GM18520 (cell line): Measurements from ENCODE around the gene MIB1.

ENCODE experiments used
- ATAC-seq: cut with Tn5 transposase; IDR thresholded peaks from one replicate; pipeline ENCODE4 v1.9.1; 2021; ENCODE audit not compliant: unreplicated experiment

The MIB1 gene

GRCh38 chr18:21868770-21869169, 128.2 kb downstream of the MIB1 start:
- ATAC-seq: no peak

GRCh38 chr18:21889570-21889969, 149.0 kb downstream of the MIB1 start:
- no peak for ATAC-seq

GRCh38 chr18:21894619-21895367, 154.2 kb downstream of the MIB1 start:
- no peak for ATAC-seq

- no peak for ATAC-seq
These were observed 156.2 kb downstream of the MIB1 start for GRCh38 chr18:21896732-21897336.

GRCh38 chr18:21897811-21898210, 157.2 kb downstream of the MIB1 start:
- no peak for ATAC-seq

- no peak for ATAC-seq
These were observed 160.2 kb downstream of the MIB1 start for GRCh38 chr18:21900605-21901352.

- ATAC-seq: no peak
These were observed 160.9 kb downstream of the MIB1 start for GRCh38 chr18:21901423-21901945.

GRCh38 chr18:21903709-21904108, 163.1 kb downstream of the MIB1 start:
- no peak for ATAC-seq

GRCh38 chr18:21904856-21905255, 164.3 kb downstream of the MIB1 start:
- no peak for ATAC-seq

GRCh38 chr18:21907451-21907850, 166.9 kb downstream of the MIB1 start:
- ATAC-seq: no peak

- no peak for ATAC-seq
These were observed 168.1 kb downstream of the MIB1 start for GRCh38 chr18:21908711-21909110.

- ATAC-seq: no peak
These were observed 170.3 kb downstream of the MIB1 start for GRCh38 chr18:21910906-21911305.

GRCh38 chr18:21911551-21911950, 171.0 kb downstream of the MIB1 start:
- no peak for ATAC-seq

- ATAC-seq: no peak
These were observed 172.0 kb downstream of the MIB1 start for GRCh38 chr18:21912339-21913239.

GRCh38 chr18:21914739-21915319, 174.2 kb downstream of the MIB1 start:
- ATAC-seq: no peak

- ATAC-seq: no peak
These were observed 175.0 kb downstream of the MIB1 start for GRCh38 chr18:21915546-21915945.

GRCh38 chr18:21916594-21916993, 176.0 kb downstream of the MIB1 start:
- ATAC-seq: no peak

- no peak for ATAC-seq
These were observed 178.1 kb downstream of the MIB1 start for GRCh38 chr18:21918693-21919092.
